ENCODE data around the gene SYNGAP1.
A peak's percentile ranks its signal among the peaks of the same experiment; 100 is the strongest.

Gene SYNGAP1

DNA sequence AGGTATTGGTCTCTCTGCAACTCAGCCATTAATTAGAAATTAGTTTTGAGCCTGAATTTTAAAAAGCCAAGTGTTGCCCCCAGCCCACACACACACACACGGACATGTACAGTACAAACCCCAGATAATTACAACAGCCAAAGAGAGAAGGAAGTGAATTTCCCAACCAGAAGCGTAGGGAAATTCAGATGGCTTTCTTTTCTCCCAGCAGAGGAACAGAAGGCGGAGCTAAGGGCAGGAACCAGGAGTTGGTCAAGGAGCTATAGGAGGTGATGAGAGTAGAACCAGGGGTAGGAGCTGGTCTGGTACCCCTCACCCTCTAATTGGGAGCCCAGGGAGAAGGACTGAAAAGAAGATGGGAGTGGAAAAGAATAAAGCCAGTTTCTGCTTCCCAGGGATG lies 30.6 kb downstream of the SYNGAP1 start:
- H3K23ac ChIP-seq (ENCODE audit: low read length) = no peak overlapping the region
- WGBS (ENCODE audit: extremely low coverage, insufficient coverage, insufficient read length) = no CpG with 5 or more reads among the region's 3 CpGs
- no peak for DNase-seq
- no peak overlapping the region for H3K14ac ChIP-seq (ENCODE audit: low read length)
- no peak overlapping the region for H3K18ac ChIP-seq (ENCODE audit: low read length)
- no peak overlapping the region for H2AFZ ChIP-seq (ENCODE audit: insufficient read depth, low read length, poor library complexity)
- H3K36me3 ChIP-seq (ENCODE audit: control insufficient read depth in 1 of 2, insufficient read depth in 2 of 2, low read length in 2 of 2) = peaks cover 37 to 38% of the 10 kb centered on the region in 2 experiments
- no peak overlapping the region for H4K91ac ChIP-seq (ENCODE audit: low read depth, low read length)
- no peak overlapping the region for H2BK5ac ChIP-seq (ENCODE audit: low read depth, low read length, poor library complexity)
- H3K27ac ChIP-seq (ENCODE audit: low read depth, low read length) = no peak overlapping the region
- peaks cover 4% of the 10 kb centered on the region for H3K79me2 ChIP-seq (ENCODE audit: control insufficient read depth, insufficient read depth, low read length, poor library complexity)
- H2BK120ac ChIP-seq (ENCODE audit: insufficient read depth, low read length, poor library complexity) = no peak overlapping the region
- no peak overlapping the region for H2BK12ac ChIP-seq (ENCODE audit: low read length)
- H3K9ac ChIP-seq (ENCODE audit: low read length) = no peak overlapping the region
- H4K8ac ChIP-seq (ENCODE audit: low read depth, low read length) = no peak overlapping the region
- peaks cover 2% of the 10 kb centered on the region for H3K9me3 ChIP-seq (ENCODE audit: insufficient read depth, low read depth, low read length)
- no peak overlapping the region for H4K12ac ChIP-seq (ENCODE audit: low read depth, low read length)
- H3K27me3 ChIP-seq (ENCODE audit: insufficient read depth, low read length) = no peaks in the 10 kb centered on the region
- H3K79me1 ChIP-seq (ENCODE audit: low read length) = peaks cover 3% of the 10 kb centered on the region
- H3K4me2 ChIP-seq (ENCODE audit: low read length) = no peak overlapping the region
- H2AK5ac ChIP-seq (ENCODE audit: low read length) = no peak overlapping the region
- H3K4me1 ChIP-seq (ENCODE audit: control insufficient read depth in 1 of 2, insufficient read depth in 2 of 2, low read length in 2 of 2) = peaks cover 4 to 7% of the 10 kb centered on the region in 2 experiments
- no peak overlapping the region for H3K4me3 ChIP-seq (ENCODE audit: low read depth, low read length)
- H3K4ac ChIP-seq (ENCODE audit: low read depth, low read length) = no peak overlapping the region

DNA sequence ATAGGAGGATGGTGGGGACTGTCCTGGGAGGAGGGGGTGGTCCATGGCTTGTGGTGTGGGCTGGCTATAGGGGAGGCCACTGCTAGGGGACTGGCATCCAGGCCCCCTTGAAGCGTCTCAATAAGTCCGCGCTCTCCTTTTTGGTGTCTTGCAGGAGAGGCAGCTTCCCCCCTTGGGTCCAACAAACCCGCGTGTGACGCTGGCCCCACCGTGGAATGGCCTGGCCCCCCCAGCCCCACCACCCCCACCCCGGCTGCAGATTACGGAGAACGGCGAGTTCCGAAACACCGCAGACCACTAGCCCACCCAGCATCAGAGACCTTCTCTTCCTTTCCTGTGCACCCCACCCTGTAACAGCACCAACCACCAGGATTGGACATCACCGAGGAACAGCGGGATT lies 31.7 kb downstream of the SYNGAP1 start:
- Histone ChIP-seq H4K8ac (ENCODE audit: low read depth, low read length) (no peak overlapping the region), H3K4me3 (ENCODE audit: low read depth, low read length) (no peak overlapping the region), H3K4me1 (ENCODE audit: control insufficient read depth in 1 of 2, insufficient read depth in 2 of 2, low read length in 2 of 2) (peaks cover 4 to 7% of the 10 kb centered on the region in 2 experiments), H3K9me3 (ENCODE audit: insufficient read depth, low read depth, low read length) (no peaks in the 10 kb centered on the region), H3K9ac (ENCODE audit: low read length) (no peak overlapping the region), H2BK5ac (ENCODE audit: low read depth, low read length, poor library complexity) (no peak overlapping the region), H3K4ac (ENCODE audit: low read depth, low read length) (no peak overlapping the region), H3K14ac (ENCODE audit: low read length) (no peak overlapping the region), H3K79me1 (ENCODE audit: low read length) (peaks cover 3% of the 10 kb centered on the region), H3K23ac (ENCODE audit: low read length) (no peak overlapping the region), H4K91ac (ENCODE audit: low read depth, low read length) (no peak overlapping the region), H2BK120ac (ENCODE audit: insufficient read depth, low read length, poor library complexity) (no peak overlapping the region), H3K18ac (ENCODE audit: low read length) (no peak overlapping the region), H3K27ac (ENCODE audit: low read depth, low read length) (no peak overlapping the region), H3K27me3 (ENCODE audit: insufficient read depth, low read length) (no peaks in the 10 kb centered on the region), H2AK5ac (ENCODE audit: low read length) (no peak overlapping the region), H4K12ac (ENCODE audit: low read depth, low read length) (no peak overlapping the region), H2AFZ (ENCODE audit: insufficient read depth, low read length, poor library complexity) (no peak overlapping the region), H3K79me2 (ENCODE audit: control insufficient read depth, insufficient read depth, low read length, poor library complexity) (peaks cover 4% of the 10 kb centered on the region), H2BK12ac (ENCODE audit: low read length) (no peak overlapping the region), H3K4me2 (ENCODE audit: low read length) (no peak overlapping the region), H3K36me3 (ENCODE audit: control insufficient read depth in 1 of 2, insufficient read depth in 2 of 2, low read length in 2 of 2) (peaks cover 40 to 43% of the 10 kb centered on the region in 2 experiments)
- no CpG with 5 or more reads among the region's 15 CpGs for WGBS (ENCODE audit: extremely low coverage, insufficient coverage, insufficient read length)
- DNase-seq = no peak

GRCh38 chr6:33452496-33452895 lies 32.6 kb downstream of the SYNGAP1 start:
- Histone ChIP-seq H3K23ac (ENCODE audit: low read length) (no peak overlapping the region), H3K4me2 (ENCODE audit: low read length) (no peak overlapping the region), H3K4me3 (ENCODE audit: low read depth, low read length) (no peak overlapping the region), H3K14ac (ENCODE audit: low read length) (no peak overlapping the region), H3K27ac (ENCODE audit: low read depth, low read length) (no peak overlapping the region), H3K36me3 (ENCODE audit: control insufficient read depth in 1 of 2, insufficient read depth in 2 of 2, low read length in 2 of 2) (peaks cover 35 to 36% of the 10 kb centered on the region in 2 experiments), H3K79me1 (ENCODE audit: low read length) (peaks cover 3% of the 10 kb centered on the region), H2BK5ac (ENCODE audit: low read depth, low read length, poor library complexity) (no peak overlapping the region), H3K4me1 (ENCODE audit: control insufficient read depth in 1 of 2, insufficient read depth in 2 of 2, low read length in 2 of 2) (peaks cover 4 to 7% of the 10 kb centered on the region in 2 experiments), H2BK120ac (ENCODE audit: insufficient read depth, low read length, poor library complexity) (no peak overlapping the region), H3K9ac (ENCODE audit: low read length) (no peak overlapping the region), H4K91ac (ENCODE audit: low read depth, low read length) (no peak overlapping the region), H3K18ac (ENCODE audit: low read length) (no peak overlapping the region), H3K27me3 (ENCODE audit: insufficient read depth, low read length) (no peaks in the 10 kb centered on the region), H2AK5ac (ENCODE audit: low read length) (no peak overlapping the region), H2AFZ (ENCODE audit: insufficient read depth, low read length, poor library complexity) (no peak overlapping the region), H3K4ac (ENCODE audit: low read depth, low read length) (no peak overlapping the region), H4K8ac (ENCODE audit: low read depth, low read length) (no peak overlapping the region), H2BK12ac (ENCODE audit: low read length) (no peak overlapping the region), H3K9me3 (ENCODE audit: insufficient read depth, low read depth, low read length) (no peaks in the 10 kb centered on the region), H3K79me2 (ENCODE audit: control insufficient read depth, insufficient read depth, low read length, poor library complexity) (peaks cover 4% of the 10 kb centered on the region), H4K12ac (ENCODE audit: low read depth, low read length) (no peak overlapping the region)
- DNase-seq = no peak
- WGBS (ENCODE audit: extremely low coverage, insufficient coverage, insufficient read length) = no CpG with 5 or more reads among the region's 4 CpGs

DNA sequence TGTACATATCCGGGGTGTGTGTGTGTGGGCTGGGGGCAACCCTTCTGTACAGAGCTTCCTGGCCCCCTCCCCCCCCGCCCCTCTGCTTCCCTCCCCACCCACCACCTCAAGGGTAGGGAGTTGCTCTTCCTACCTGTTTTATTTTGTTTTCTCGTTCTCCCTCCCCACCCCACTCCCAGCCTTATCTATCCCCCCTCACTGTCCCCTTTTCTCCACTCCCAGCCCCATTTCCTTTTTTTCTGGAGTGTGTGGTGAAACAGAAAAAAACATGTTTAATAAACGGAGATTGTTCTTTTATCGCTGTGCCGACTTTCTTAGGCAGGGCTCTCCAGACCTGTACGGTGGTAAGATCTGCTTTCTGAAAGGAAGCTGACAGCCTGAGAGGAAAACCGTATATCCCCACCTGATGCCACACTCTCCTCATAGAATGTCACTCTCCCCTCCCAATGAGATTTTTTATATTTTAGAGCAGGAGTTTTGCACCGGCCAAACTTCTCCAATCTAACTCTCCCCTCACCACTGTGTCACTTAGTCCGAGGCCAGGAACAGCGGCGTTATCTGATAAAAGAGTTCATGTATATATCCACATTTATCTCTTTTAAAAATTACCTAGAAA lies 33.6 kb downstream of the SYNGAP1 start:
- no peak overlapping the region for H4K8ac ChIP-seq (ENCODE audit: low read depth, low read length)
- H3K9me3 ChIP-seq (ENCODE audit: insufficient read depth, low read depth, low read length) = no peaks in the 10 kb centered on the region
- WGBS (ENCODE audit: extremely low coverage, insufficient coverage, insufficient read length) = no CpG with 5 or more reads among the region's 12 CpGs
- H3K79me1 ChIP-seq (ENCODE audit: low read length) = peaks cover 3% of the 10 kb centered on the region
- H3K4ac ChIP-seq (ENCODE audit: low read depth, low read length) = no peak overlapping the region
- no peak overlapping the region for H3K4me3 ChIP-seq (ENCODE audit: low read depth, low read length)
- H3K4me2 ChIP-seq (ENCODE audit: low read length) = peak overlapping the region; percentile 97
- peaks cover 25 to 26% of the 10 kb centered on the region in 2 experiments for H3K36me3 ChIP-seq (ENCODE audit: control insufficient read depth in 1 of 2, insufficient read depth in 2 of 2, low read length in 2 of 2)
- H3K27ac ChIP-seq (ENCODE audit: low read depth, low read length) = no peak overlapping the region
- H2BK5ac ChIP-seq (ENCODE audit: low read depth, low read length, poor library complexity) = no peak overlapping the region
- H3K4me1 ChIP-seq (ENCODE audit: control insufficient read depth in 1 of 2, insufficient read depth in 2 of 2, low read length in 2 of 2) = peaks cover 4 to 7% of the 10 kb centered on the region in 2 experiments
- H2AK5ac ChIP-seq (ENCODE audit: low read length) = no peak overlapping the region
- H3K14ac ChIP-seq (ENCODE audit: low read length) = no peak overlapping the region
- no peak overlapping the region for H2BK12ac ChIP-seq (ENCODE audit: low read length)
- H3K23ac ChIP-seq (ENCODE audit: low read length) = no peak overlapping the region
- H2BK120ac ChIP-seq (ENCODE audit: insufficient read depth, low read length, poor library complexity) = no peak overlapping the region
- no peak overlapping the region for H4K91ac ChIP-seq (ENCODE audit: low read depth, low read length)
- H3K27me3 ChIP-seq (ENCODE audit: insufficient read depth, low read length) = no peaks in the 10 kb centered on the region
- H3K79me2 ChIP-seq (ENCODE audit: control insufficient read depth, insufficient read depth, low read length, poor library complexity) = peaks cover 4% of the 10 kb centered on the region
- no peak overlapping the region for H3K18ac ChIP-seq (ENCODE audit: low read length)
- peak in 1 of 2 donors; percentile 4 for DNase-seq
- no peak overlapping the region for H2AFZ ChIP-seq (ENCODE audit: insufficient read depth, low read length, poor library complexity)
- no peak overlapping the region for H3K9ac ChIP-seq (ENCODE audit: low read length)
- H4K12ac ChIP-seq (ENCODE audit: low read depth, low read length) = no peak overlapping the region

All from trophoblast cell (in vitro differentiated cells and primary cell).